GM19351 (cell line): ENCODE measurements around the gene PSD2.
"Not testable (repeated sequence)": the region's sequence is repeated elsewhere in the genome, so short reads cannot be mapped to it uniquely, and the experiment has no call there.

ENCODE experiments used
- ATAC-seq: cut with Tn5 transposase; IDR thresholded peaks from one replicate; pipeline ENCODE4 v1.9.1; 2021; ENCODE audit warnings: mild to moderate bottlenecking, moderate library complexity; ENCODE audit not compliant: unreplicated experiment

Gene PSD2

DNA sequence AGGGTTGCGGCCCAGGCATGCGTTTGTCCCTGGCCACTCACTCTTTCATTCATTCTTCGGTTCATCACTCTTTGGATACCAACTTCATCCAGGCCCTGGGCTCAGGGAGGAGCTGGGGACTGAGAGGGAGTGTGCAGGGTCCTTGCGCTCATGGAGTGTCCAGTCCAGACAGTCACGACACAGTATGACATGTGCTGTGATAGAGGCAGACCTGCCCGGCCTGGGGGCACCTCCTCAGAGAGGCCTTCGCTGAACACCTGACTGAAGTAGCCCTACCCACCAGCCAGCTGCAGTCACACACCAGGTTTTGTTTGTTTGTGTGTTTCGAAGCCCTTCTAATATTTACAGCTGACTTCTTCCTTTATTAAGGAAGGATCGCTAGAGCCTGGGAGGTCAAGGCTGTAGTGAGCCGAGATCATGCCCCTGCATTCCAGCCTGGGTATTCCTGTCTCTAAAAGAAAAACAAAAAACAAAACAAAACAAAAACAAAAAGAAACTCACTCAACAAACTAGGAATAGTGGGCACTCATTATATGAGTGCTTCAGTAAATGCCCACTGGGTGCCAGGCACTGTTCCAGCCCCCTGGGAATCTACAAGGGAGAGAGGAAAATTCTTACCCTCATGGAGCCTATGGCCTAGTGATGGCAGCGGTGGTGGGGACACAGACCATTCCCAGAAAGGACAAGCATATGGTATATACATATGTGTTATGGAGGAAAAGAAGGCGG, 6.3 kb upstream of the PSD2 start:
- ATAC-seq: no peak

DNA sequence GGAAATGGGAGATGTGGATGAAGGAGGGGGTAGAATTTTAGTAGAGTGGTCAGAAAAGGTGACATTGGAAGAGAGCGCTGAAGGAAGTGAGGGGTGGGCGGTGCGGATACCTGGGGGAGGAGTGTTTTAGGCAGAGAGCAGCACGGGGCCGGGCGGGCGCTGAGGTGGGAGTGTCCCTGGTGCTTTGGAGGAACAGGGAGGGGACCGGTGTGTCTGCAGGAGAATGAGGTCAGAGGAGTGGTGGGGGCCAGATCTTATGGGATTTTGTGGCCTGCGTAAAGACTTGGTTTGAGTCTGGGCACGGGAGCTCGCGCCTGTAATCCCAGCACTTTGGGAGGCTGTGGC, 5.8 kb upstream of the PSD2 start:
- ATAC-seq: no peak

DNA sequence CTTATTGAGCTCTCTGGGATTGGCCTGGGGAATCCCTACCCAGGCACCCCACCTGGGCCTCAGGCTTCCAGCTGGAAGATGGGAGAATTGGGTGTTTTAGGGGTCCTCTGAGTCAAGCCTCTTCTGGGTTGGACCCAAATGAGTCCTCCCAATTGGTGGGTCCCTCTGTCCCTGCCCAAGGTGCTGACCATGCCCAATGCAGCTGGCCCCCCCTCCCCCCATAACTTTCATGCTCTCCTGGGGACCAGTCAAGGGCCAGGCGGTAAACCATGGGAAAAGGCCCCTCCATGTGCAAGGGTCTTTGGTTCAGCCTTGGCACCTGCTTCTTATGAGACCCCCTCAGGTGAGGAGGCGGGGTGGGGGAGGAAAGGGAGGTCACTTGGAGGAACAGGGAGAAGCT, 3.4 kb upstream of the PSD2 start:
- no peak for ATAC-seq

DNA sequence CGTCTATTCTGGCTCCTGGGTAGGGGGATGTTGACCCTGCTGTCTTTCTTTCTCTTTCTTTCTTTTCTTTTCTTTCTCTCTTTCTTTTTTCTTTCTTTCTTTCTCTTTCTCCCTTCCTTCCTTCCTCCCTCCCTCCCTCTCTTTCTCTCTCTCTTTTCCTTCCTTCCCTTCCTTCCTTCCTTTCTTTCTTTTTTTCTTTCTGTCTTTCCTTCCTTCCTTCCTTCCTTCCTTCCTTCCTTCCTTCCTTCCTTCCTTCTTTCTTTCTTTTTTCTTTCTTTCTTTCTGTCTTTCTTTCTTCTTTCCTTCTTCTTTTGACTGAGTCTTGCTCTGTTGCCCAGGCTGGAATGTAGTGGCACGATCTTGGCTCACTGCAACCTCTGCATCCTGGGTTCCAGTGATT, 3.0 kb upstream of the PSD2 start:
- not testable (repeated sequence) for ATAC-seq

DNA sequence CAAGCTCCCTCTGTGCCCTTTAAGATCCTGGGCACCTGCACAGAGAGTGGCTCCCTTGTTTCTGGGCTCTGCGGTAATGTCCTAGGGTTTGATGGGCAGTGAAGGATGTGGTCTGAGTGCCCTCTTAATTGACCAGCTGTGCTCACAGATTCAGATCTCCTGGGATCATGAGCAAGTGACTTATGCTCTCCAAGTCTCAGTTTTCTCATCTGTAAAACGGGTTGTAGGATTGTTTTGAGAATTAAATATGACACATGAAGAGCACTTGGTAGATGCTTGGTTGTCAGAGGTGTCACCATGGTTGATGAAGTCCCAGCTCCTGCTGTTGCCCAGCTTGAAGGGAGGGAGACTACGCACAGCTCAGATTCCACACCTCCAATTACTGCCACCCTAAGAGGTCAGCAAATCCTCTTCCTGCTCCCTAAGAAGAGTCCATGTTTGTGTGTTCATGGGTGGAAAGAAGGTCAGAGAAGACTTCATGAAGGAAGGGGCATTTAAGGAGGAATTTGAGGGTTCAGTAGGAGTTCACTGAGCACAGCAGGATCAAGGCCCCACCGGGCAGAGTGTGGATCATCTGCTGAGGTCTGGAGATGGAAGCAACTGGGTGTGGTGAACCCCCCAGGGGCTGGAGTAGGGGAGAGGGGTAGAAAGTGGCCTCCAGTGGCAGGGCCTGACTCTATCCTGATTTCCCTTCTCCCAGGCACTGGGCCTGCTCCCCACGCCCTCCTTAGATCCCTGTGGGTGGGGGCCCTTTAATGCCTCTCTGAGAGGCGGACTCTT, 1.4 kb upstream of the PSD2 start:
- ATAC-seq: no peak

DNA sequence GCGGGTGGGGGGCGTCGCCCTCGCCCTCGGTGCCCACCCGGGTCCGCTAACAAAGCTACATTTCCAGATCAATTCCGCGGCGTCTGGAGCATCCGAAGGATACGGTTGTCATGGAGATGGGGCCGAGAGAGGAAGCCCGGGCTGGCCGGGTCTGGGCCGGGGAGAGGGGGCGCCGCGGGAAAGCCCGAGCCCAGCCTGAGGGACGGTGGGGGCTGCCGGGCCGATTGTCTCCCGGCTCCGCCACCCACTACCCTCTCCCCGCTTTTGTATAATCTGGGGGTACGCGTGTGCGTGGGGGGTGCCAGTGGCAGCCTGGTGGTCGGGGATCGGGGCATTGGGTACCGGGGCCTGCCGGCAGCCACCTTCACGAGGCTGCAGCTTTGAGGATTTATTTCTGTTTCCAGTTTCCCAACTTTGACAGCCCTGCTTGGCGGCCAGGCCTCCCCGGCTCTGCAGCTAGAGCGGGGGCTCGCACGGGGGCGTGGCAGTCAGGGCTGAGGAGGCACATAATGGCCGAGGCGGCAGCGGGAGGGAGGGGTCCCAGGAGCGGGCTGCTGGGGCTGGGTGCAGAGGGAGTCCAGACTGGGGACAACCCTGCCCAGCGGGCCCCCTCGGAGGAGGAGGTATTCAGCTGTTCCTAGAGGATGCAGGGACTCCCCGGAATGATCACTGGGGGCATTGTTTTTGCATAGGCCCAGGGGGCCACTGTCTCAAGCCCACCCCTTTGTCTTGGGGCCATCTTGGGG, 626 bp downstream of the PSD2 start:
- ATAC-seq: no peak

DNA sequence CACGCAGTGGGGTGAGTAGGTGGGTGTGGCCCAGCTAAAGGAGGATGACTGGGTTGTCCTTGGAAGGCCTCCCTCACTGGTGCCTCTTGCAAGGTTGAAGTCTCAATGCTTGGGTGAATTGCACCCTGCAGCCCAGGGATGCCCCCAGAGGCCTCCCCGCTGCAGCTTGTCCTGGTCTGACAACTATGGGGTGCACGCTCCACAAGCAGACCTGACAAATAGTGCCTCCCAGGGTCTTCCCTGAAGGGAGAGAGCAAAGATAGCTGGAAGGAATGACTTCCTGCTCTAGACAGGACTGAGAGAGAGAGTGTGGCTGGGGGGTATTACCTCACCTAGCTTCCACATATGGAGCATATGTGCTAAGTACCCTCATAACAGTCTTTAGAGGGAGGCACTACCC, 1.7 kb downstream of the PSD2 start:
- ATAC-seq: no peak

DNA sequence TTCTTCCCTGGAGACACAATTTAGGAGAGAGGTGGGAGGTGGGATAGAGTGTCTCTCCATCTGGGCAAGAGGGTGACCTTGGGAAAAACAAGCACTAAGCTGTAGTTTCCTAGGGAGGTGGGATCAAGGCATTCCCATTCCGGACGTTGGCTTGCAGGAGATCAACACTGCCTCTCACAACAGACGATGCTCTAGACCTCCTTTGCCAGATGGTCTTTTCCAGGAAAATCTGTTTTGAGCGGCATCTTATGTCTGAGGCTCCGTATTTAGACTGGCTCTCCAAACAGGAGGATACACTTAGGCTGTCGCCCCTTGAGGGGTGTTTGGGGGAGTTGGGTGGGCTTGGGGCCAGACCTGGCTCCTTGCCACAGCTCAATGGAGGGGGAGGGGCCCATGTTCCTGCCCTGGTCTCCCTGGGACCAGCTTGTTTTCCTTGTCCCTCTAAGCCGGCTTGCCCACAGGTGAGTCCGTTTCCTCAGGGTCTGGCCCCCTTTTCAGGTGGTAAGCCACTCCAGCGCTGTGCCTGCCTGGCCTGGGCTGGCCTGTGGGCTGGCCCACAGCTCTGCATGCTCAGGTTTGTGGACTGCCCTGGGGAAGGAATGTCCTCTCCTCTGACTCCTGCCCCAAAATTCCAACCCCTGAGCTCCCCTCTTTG, 2.4 kb downstream of the PSD2 start:
- ATAC-seq: no peak

DNA sequence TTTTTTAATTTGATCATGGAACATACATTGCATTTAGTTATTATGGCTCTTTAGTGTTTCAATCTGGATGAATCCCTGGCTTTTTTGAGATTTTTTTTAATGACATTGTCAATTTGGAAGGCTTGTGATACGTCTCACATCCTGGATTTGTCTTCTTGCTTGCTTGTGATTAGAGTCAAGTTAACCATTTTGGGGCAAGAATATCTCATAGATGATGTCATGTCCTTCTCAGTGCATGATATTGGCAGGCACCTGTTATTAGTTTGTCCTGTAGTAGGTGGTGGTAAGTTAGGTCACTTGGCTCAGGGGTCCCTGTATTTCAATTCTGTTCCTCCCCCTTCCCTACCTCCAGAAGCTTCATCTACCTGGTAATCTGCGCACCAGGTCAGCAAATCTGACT, 3.3 kb downstream of the PSD2 start:
- no peak for ATAC-seq

DNA sequence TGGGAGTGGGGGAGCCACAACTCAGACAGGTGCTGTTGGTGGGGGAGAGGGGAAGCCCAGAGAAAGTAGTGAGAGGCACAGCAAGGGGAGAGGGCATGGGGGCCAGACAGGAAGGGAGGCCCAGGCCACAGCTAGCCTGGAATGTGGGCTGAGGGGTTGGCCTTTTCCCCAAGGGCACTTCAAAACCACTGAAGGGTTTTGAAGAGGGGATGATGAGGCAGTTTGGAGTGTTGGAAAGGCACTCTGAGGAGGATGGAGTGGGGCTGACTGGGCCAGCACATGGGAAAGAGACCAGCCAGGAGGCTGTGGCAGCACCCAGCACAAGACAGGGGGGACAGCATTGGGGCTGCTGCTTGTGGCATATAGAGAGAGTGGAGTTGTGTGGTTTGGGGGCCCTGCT, 3.8 kb downstream of the PSD2 start:
- ATAC-seq: no peak

DNA sequence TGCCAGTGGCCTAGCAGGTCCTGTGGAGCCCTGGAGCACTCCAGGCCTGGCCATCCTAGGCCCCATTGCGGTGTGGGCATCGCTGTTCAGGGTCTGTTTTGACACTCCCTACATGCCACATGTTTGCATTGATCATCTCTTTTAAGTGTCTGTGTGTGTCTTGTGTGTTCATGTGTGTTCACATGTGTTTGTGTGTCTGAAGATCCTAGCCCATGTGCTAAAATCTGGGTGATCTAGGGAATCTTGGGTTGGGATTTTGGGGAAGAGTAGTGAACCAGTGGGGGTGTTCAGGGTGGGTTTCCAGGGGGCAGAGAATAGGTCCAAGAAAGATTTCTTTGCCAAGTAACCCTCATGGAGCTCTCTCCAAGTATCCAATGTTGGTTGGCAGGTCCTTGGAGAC, 8.4 kb downstream of the PSD2 start:
- no peak for ATAC-seq

DNA sequence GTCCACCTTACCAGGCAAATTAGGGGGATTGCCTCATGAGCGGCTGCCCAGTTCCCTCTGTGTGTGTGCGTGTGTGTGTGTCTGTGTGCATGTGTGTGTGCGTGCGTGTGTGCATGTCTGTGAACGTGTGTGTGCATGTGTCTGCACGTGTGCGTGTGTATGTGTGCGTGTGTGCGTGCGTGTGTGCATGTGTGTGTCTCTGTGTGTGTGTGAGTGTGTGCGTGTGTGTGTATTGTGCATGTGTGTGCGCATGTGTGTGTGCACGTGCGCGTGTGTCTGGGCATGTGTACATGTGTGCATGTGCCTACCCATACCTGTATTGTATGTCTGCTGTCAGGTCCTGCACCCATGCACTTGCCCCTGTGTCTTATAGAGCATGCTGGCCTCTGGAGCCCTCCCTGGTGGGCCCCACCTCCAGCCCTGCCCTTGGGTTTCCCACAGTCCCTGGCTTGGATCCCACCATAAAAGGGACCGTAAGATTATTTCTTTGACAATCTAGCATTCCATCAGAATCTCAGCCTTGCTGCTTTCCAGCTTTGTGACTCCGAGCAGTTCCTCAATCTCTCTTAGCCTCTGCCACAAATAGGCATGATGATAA, 9.3 kb downstream of the PSD2 start:
- no peak for ATAC-seq

DNA sequence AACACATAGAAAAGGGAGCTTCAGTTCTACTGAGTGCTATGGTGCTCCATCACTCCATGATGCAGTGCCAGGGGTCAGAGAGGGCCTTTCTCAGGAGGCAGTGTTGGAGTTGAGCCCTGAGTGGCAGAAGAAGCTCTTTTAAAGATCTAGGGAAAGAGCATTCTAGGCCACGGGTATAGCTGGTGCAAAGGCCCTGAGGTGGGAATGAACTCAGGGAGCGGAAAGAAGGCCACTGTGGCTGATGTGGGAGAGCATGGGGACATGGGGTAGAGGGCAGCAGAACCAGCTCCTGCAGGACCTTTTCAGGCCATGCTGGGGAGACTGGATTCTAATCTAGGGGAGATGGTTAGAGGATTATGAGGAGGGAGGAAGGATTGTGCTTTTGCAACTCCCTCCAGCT, 9.9 kb downstream of the PSD2 start:
- ATAC-seq: no peak

DNA sequence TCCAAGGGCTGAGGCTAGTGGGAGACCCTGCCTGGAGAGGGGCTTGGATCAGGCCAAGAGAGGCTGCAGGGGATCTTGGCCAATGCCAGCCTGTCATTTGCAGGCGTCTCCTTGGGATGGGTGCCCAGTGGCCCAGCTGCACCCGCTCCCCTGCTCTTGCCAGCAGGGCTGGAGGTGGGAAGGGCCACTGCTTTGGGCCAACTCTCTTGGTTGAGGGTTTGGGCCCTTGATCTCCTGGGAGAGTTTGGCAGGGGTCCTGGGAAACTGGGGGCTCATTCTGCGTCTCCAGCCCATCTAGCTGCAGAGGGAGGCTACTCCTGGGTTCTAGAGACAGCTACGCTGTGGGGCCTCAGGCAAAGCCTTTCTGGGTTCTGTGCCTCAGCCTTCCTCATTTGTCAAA, 10.5 kb downstream of the PSD2 start:
- no peak for ATAC-seq

DNA sequence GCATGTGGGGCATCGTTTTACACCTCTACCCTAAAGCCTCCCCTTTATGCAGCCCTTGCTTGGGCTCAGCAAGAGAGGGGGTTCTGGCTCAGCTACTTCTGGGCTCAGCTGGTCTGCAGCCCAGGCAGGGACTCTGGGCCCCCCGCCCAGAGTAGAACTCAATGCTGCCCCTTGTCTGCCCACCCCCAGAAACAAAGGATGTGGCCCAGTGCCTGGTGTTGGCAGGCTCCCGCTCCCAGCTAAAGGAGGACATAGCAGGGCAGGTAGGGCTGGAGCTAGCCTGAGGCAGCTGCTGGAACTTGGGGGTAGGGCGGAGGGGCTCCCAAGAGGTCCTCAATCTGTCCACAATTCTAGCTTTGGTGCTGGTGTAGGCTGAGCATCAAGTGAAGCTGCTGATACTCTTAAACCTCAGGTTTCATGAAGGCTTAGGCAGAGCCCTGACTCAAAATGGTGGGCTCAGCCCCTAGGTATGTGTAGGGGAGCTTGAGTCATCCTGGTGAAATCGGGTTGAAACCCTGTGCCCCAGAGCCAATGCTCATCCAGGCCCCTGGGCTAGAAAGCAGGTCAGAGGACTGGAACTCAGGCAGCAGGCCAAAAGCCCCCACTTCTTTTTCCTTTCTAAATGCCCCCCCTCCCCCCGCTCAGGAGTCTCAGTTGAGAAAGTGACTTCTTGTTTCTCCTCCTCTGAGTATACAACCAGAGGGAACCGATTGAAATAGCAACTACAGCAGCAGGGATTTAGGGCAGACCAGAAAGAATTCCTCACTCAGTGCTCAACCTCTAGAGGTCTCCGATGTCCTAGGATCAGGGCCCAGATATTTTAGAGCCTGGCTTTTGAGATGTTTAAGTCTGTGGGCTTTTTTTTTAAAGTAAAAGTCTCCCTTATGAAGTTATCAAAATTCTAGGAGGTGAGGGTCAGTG, 11.4 kb downstream of the PSD2 start:
- ATAC-seq: no peak

DNA sequence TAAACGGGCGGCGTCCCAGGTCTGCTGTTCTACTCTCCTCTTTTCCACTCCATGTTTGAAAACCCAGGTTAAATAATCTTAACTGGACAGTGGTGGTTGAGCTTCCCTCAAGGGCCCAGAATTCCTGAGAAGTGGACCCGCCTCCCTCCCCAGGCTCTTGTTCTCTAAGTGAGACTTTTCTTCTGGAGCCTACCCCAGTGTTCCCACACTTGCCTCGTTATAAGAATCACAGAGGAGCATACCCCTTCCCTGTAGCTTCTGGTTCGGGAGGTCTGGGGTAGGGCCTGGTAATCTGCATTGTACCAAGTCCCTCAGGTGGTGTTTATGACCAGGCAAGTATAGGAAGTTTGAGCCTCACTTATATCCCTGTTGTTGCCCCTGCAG, 12.0 kb downstream of the PSD2 start:
- ATAC-seq: no peak

DNA sequence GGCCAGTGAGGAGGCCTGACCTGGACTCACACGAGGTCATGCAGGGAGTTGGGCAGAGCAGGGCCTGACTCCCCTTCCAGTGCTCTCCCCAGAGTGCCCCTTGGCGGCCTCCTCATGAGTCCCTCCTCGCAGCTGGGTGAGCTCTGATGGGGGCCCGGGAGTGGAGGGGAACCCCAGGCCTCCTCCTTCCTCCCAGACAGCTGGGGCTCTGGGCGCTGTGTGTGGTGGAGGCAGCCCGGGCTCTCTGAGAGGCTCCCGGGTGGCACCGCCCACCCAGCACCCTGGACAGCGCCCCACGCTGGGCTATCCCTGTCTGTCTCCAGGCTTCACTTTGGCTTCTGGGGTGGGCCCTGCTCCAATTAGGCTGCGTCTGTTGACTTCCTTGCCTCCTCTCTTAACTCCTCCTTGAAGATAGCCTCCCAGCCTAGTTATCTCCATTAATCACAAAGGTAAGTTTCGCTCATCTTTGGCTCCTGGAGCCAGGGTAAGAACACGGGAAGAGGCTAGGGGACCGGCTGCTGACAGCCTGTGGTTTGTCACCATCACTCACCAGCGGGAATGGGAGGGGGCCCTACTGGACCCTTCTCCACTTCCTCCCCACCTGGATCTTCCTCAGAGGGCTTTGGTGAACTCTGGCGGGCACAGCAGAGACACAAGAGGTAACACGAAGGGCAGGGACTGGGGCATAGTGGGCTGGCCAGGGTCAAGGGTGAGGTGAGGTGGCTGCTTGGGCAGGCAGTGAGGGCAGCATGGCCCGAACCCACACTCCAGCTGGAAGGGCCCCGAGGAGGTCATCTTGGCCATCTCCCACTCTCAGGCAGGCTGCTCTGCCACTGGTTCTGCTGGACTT, 13.1 kb downstream of the PSD2 start:
- no peak for ATAC-seq

DNA sequence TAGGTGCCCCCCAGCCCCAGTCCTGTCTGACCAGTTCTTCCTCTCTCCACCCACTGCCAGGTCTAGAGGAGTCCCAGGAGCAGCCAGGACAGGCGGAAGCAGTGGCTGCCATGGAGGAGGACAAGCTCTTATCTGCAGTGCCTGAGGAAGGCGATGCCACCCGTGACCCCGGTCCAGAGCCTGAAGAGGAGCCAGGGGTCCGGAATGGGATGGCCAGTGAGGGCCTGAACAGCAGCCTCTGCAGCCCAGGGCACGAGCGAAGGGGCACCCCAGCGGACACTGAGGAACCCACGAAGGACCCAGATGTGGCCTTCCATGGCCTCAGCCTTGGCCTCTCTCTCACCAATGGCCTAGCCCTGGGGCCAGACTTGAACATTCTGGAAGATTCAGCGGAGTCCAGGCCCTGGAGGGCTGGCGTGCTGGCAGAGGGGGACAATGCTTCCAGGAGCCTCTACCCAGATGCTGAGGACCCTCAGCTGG, 13.8 kb downstream of the PSD2 start:
- no peak for ATAC-seq
